GM19193 (cell line): ENCODE data around the gene PON2.

Source experiments
- POLR2A ChIP-seq: IDR thresholded peaks from 4 replicates; pipeline ENCODE4 v1.6.1; 2011; ENCODE audit not compliant: insufficient read depth, insufficient read length; ENCODE audit errors: extremely low read depth

PON2 gene

GRCh38 chr7:95398155-95398940 is 36.5 kb downstream of the PON2 start:
- TF ChIP-seq POLR2A, result no peak

- TF ChIP-seq POLR2A, result no peak
Observed at GRCh38 chr7:95397381-95397780, 37.4 kb downstream of the PON2 start.

- no peak for TF ChIP-seq POLR2A
Observed at GRCh38 chr7:95396136-95397032, 38.4 kb downstream of the PON2 start, which contains the start of gene PON3. Gene PON3, minus strand, starts transcription at chr7:95396375. Its CDS starts 25 bp downstream, at chr7:95396350.

GRCh38 chr7:95395755-95396135 is 39.1 kb downstream of the PON2 start:
- no peak for TF ChIP-seq POLR2A

GRCh38 chr7:95394370-95394769 is 40.5 kb downstream of the PON2 start:
- TF ChIP-seq POLR2A, result no peak

- no peak for TF ChIP-seq POLR2A
Observed at GRCh38 chr7:95391761-95392160, 43.1 kb downstream of the PON2 start.

GRCh38 chr7:95389516-95389915 is 45.3 kb downstream of the PON2 start:
- TF ChIP-seq POLR2A, result no peak

GRCh38 chr7:95376632-95377400 is 58.0 kb downstream of the PON2 start:
- no peak for TF ChIP-seq POLR2A

- TF ChIP-seq POLR2A, result no peak
Observed at GRCh38 chr7:95375591-95376257, 59.1 kb downstream of the PON2 start.

GRCh38 chr7:95373323-95373722 is 61.5 kb downstream of the PON2 start:
- TF ChIP-seq POLR2A, result no peak

GRCh38 chr7:95368235-95368634 is 66.6 kb downstream of the PON2 start:
- TF ChIP-seq POLR2A, result no peak

- no peak for TF ChIP-seq POLR2A
Observed at GRCh38 chr7:95367606-95368005, 67.2 kb downstream of the PON2 start.

GRCh38 chr7:95365151-95365550 is 69.7 kb downstream of the PON2 start:
- no peak for TF ChIP-seq POLR2A

- no peak for TF ChIP-seq POLR2A
Observed at GRCh38 chr7:95357623-95358022, 77.2 kb downstream of the PON2 start.
